Astrocyte of the cerebellum (primary cell): ENCODE measurements around the gene RABGAP1.

Experiments
- DNase-seq: peaks from one replicate; pipeline ENCODE4 v3.0.0-alpha.2; 2011; ENCODE audit warnings: low read depth
- H3K4me3 ChIP-seq: 2 replicates; pipeline ENCODE4 v1.5.1; 2011; ENCODE audit warnings: mild to moderate bottlenecking, low read depth, low read length, moderate library complexity
- CTCF ChIP-seq: IDR thresholded peaks from 2 replicates; pipeline ENCODE4 v1.5.1; 2012; ENCODE audit warnings: low read length, low read depth, moderate library complexity, mild to moderate bottlenecking; ENCODE audit errors: missing control alignments
- in situ Hi-C: cut with HindIII; loops from 2 replicates; pipeline ENCODE4 v1.10.0; 2017; ENCODE audit warnings: low sequenced_read_pairs

Gene RABGAP1

GRCh38 chr9:123039617-123040219, 98.9 kb downstream of the RABGAP1 start:
- TF ChIP-seq CTCF: no peak
- no peak overlapping the region for H3K4me3 ChIP-seq
- no peak for DNase-seq
- in situ Hi-C loops: no loop called here

- no peak for DNase-seq
- TF ChIP-seq CTCF: no peak
- no peak overlapping the region for H3K4me3 ChIP-seq
- in situ Hi-C loops: no loop called here
These were observed 100.0 kb downstream of the RABGAP1 start for GRCh38 chr9:123040801-123041200.

- DNase-seq: no peak
- TF ChIP-seq CTCF: no peak
- no peak overlapping the region for H3K4me3 ChIP-seq
- in situ Hi-C loops: no loop called here
These were observed 100.7 kb downstream of the RABGAP1 start for GRCh38 chr9:123041489-123041888.

- no peak for DNase-seq
- H3K4me3 ChIP-seq: no peak overlapping the region
- no peak for TF ChIP-seq CTCF
- in situ Hi-C loops: no loop called here
These were observed 102.5 kb downstream of the RABGAP1 start for GRCh38 chr9:123043081-123043939.

- no peak overlapping the region for H3K4me3 ChIP-seq
- DNase-seq: no peak
- no peak for TF ChIP-seq CTCF
- in situ Hi-C loops: no loop called here
These were observed 103.8 kb downstream of the RABGAP1 start for GRCh38 chr9:123044586-123044985.

GRCh38 chr9:123046406-123047195, 105.8 kb downstream of the RABGAP1 start:
- in situ Hi-C loops: no loop called here
- no peak for DNase-seq
- H3K4me3 ChIP-seq: no peak overlapping the region
- no peak for TF ChIP-seq CTCF
